ENCODE data around the gene MYL2. TPM values are rescaled to one million over a fixed set of nuclear protein-coding genes. Genes with fewer than 3 reads are reported as not detected.

Gene MYL2
- polyA plus RNA-seq, 1 donor from 2014 or later = not detected

GRCh38 chr12:110936367-110937103 lies 16.2 kb upstream of the MYL2 start:
- Histone ChIP-seq H3K9me2 (ENCODE audit: insufficient read depth, low read length) (no peaks in the 10 kb centered on the region), H3K27ac (ENCODE audit: low read length) (no peak overlapping the region), H2AFZ (ENCODE audit: low read depth, low read length) (no peak overlapping the region), H3K79me2 (replicated peaks; ENCODE audit: insufficient read depth, low read length) (no peaks in the 10 kb centered on the region), H3K36me3 (ENCODE audit: insufficient read depth, low read length) (no peaks in the 10 kb centered on the region), H3K27me3 (ENCODE audit: insufficient read depth, low read depth, low read length) (peaks cover 4% of the 10 kb centered on the region), H3K9ac (ENCODE audit: low read length) (no peak overlapping the region), H3K4me3 (ENCODE audit: low read length) (peak overlapping the region; percentile 8), H3K9me3 (ENCODE audit: low read length) (no peaks in the 10 kb centered on the region), H3K4me2 (ENCODE audit: low read length) (no peak overlapping the region), H4K20me1 (ENCODE audit: insufficient read depth) (no peaks in the 10 kb centered on the region), H3F3A (ENCODE audit: insufficient read depth, low read length, poor library complexity, severe bottlenecking) (no peaks in the 10 kb centered on the region)
- TF ChIP-seq RAD21 (conservative IDR thresholded peaks at IDR 0.05) (no peak), EZH2 (IDR thresholded peaks at IDR 0.05; ENCODE audit: borderline replicate concordance, insufficient read depth, low read length, poor library complexity, severe bottlenecking) (no peak), POLR2AphosphoS5 (IDR thresholded peaks at IDR 0.05) (no peak), SMC3 (conservative IDR thresholded peaks at IDR 0.05; ENCODE audit: poor library complexity) (no peak), MXI1 (conservative IDR thresholded peaks at IDR 0.05; ENCODE audit: poor library complexity, severe bottlenecking) (no peak), TAF1 (IDR thresholded peaks at IDR 0.05; ENCODE audit: low read depth) (no peak), EP300 (conservative IDR thresholded peaks at IDR 0.05; ENCODE audit: poor library complexity, severe bottlenecking) (no peak), CTCF (IDR thresholded peaks at IDR 0.05; ENCODE audit: poor library complexity, severe bottlenecking) (no peak), REST (IDR thresholded peaks at IDR 0.05; ENCODE audit: borderline replicate concordance) (no peak)

GRCh38 chr12:110935588-110935987 lies 15.2 kb upstream of the MYL2 start:
- Histone ChIP-seq H3F3A (ENCODE audit: insufficient read depth, low read length, poor library complexity, severe bottlenecking) (no peaks in the 10 kb centered on the region), H3K9me2 (ENCODE audit: insufficient read depth, low read length) (no peaks in the 10 kb centered on the region), H3K4me3 (ENCODE audit: low read length) (no peak overlapping the region), H2AFZ (ENCODE audit: low read depth, low read length) (no peak overlapping the region), H3K79me2 (replicated peaks; ENCODE audit: insufficient read depth, low read length) (no peaks in the 10 kb centered on the region), H3K27ac (ENCODE audit: low read length) (no peak overlapping the region), H3K4me2 (ENCODE audit: low read length) (no peak overlapping the region), H3K36me3 (ENCODE audit: insufficient read depth, low read length) (no peaks in the 10 kb centered on the region), H3K27me3 (ENCODE audit: insufficient read depth, low read depth, low read length) (peaks cover 4% of the 10 kb centered on the region), H3K9ac (ENCODE audit: low read length) (no peak overlapping the region), H4K20me1 (ENCODE audit: insufficient read depth) (no peaks in the 10 kb centered on the region), H3K9me3 (ENCODE audit: low read length) (no peaks in the 10 kb centered on the region)
- TF ChIP-seq EZH2 (IDR thresholded peaks at IDR 0.05; ENCODE audit: borderline replicate concordance, insufficient read depth, low read length, poor library complexity, severe bottlenecking) (no peak), RAD21 (conservative IDR thresholded peaks at IDR 0.05) (no peak), TAF1 (IDR thresholded peaks at IDR 0.05; ENCODE audit: low read depth) (no peak), REST (IDR thresholded peaks at IDR 0.05; ENCODE audit: borderline replicate concordance) (no peak)

All from neural cell (in vitro differentiated cells).